Colonic mucosa (tissue), 4 donors: ENCODE results near the gene MEMO1. TPM values are rescaled to one million over a fixed set of nuclear protein-coding genes. Genes with fewer than 3 reads are reported as not detected.

Experiments used
- DNase-seq: peaks from one replicate; pipeline ENCODE4 v3.0.0-alpha.2; 2020
- H3K27ac ChIP-seq: fragments of 200-600 bp; one replicate; pipeline ENCODE4 v1.8.0; 2021
- H3K27me3 ChIP-seq: fragments of 200-600 bp; one replicate; pipeline ENCODE4 v1.8.0; 2021
- H3K36me3 ChIP-seq: fragments of 200-600 bp; one replicate; pipeline ENCODE4 v1.8.0; 2021
- H3K4me1 ChIP-seq: fragments of 200-600 bp; one replicate; pipeline ENCODE4 v1.8.0; 2021; ENCODE audit warnings: mild to moderate bottlenecking
- H3K4me3 ChIP-seq: fragments of 200-600 bp; one replicate; pipeline ENCODE4 v1.8.0; 2021
- H3K9ac ChIP-seq, 2 donors: one replicate each; pipeline ENCODE4 v1.7.0; 2013; ENCODE audit warnings: control low read depth in 2 of 2, low read depth in 2 of 2, low read length in 2 of 2
- H3K9me3 ChIP-seq: fragments of 200-600 bp; one replicate; pipeline ENCODE4 v1.8.0; 2021
- CTCF ChIP-seq: fragments of 200-600 bp; IDR thresholded peaks from one replicate; pipeline ENCODE4 v1.8.0; 2022; ENCODE audit warnings: antibody characterized with exemption, mild to moderate bottlenecking
- intact Hi-C: fragments of 100-400 bp; cut with DNase I; formaldehyde crosslinking; loops from one replicate; pipeline ENCODE4 v1.14.1; 2022
- total RNA-seq, 2 donors: library from RNA; stranded (reverse); fragmentation: NEBNext Ultra II Directional in 1 of 2; extraction: Animal tissue kit (Norgen Biotek cat#: 25700) in 1 of 2; gene quantifications; one replicate each; pipeline ENCODE4 v1.2.1, GENCODE V29; 2021
- donor health status: healthy.
- donor health status: DM: no; HTN: no; CAD: no.
- donor health status: DM: no; HTN: no; CAD: no.

Gene MEMO1
- total RNA-seq, 2 donors from 2014 or later: 31.5 to 38.8 TPM

- Histone ChIP-seq H3K4me3 (no peak overlapping the region), H3K36me3 (no peaks in the 10 kb centered on the region), H3K4me1 (no peaks in the 10 kb centered on the region), H3K27me3 (no peaks in the 10 kb centered on the region), H3K27ac (no peak overlapping the region), H3K9ac (no peak overlapping the region), H3K9me3 (no peaks in the 10 kb centered on the region)
- DNase-seq: no peak
- TF ChIP-seq CTCF: no peak
- intact Hi-C loops: no loop called here
Measured at GRCh38 chr2:31983762-31984467, 26.9 kb downstream of the MEMO1 start.

GRCh38 chr2:31980674-31981356, 30.0 kb downstream of the MEMO1 start:
- H3K4me3 ChIP-seq: no peak overlapping the region
- TF ChIP-seq CTCF: no peak
- no peaks in the 10 kb centered on the region for H3K27me3 ChIP-seq
- H3K36me3 ChIP-seq: no peaks in the 10 kb centered on the region
- no peak overlapping the region for H3K27ac ChIP-seq
- H3K9ac ChIP-seq: no peak overlapping the region
- DNase-seq: no peak
- no peaks in the 10 kb centered on the region for H3K9me3 ChIP-seq
- intact Hi-C loops: no loop called here
- H3K4me1 ChIP-seq: no peaks in the 10 kb centered on the region

- no peaks in the 10 kb centered on the region for H3K9me3 ChIP-seq
- intact Hi-C loops: no loop called here
- H3K36me3 ChIP-seq: no peaks in the 10 kb centered on the region
- H3K4me1 ChIP-seq: no peaks in the 10 kb centered on the region
- DNase-seq: no peak
- H3K9ac ChIP-seq: no peak overlapping the region
- no peak overlapping the region for H3K27ac ChIP-seq
- no peak for TF ChIP-seq CTCF
- no peak overlapping the region for H3K4me3 ChIP-seq
- no peaks in the 10 kb centered on the region for H3K27me3 ChIP-seq
Measured at GRCh38 chr2:31979956-31980355, 30.9 kb downstream of the MEMO1 start.

GRCh38 chr2:31979018-31979417, 31.8 kb downstream of the MEMO1 start:
- Histone ChIP-seq H3K27ac (no peak overlapping the region), H3K9me3 (no peaks in the 10 kb centered on the region), H3K36me3 (no peaks in the 10 kb centered on the region), H3K27me3 (no peaks in the 10 kb centered on the region), H3K4me3 (no peak overlapping the region), H3K9ac (no peak overlapping the region), H3K4me1 (no peaks in the 10 kb centered on the region)
- TF ChIP-seq CTCF: no peak
- intact Hi-C loops: no loop called here
- no peak for DNase-seq

GRCh38 chr2:31978436-31978835, 32.4 kb downstream of the MEMO1 start:
- Histone ChIP-seq H3K36me3 (no peaks in the 10 kb centered on the region), H3K9ac (no peak overlapping the region), H3K4me1 (no peaks in the 10 kb centered on the region), H3K27me3 (no peaks in the 10 kb centered on the region), H3K9me3 (no peaks in the 10 kb centered on the region), H3K27ac (no peak overlapping the region), H3K4me3 (no peak overlapping the region)
- no peak for DNase-seq
- no peak for TF ChIP-seq CTCF
- intact Hi-C loops: no loop called here
